HG02852 (cell line): ENCODE results near the gene PPP1R11.

Experiments used
- ATAC-seq: cut with Tn5 transposase; IDR thresholded peaks from one replicate; pipeline ENCODE4 v1.9.1; 2021; ENCODE audit warnings: mild to moderate bottlenecking, moderate library complexity; ENCODE audit not compliant: unreplicated experiment

Gene PPP1R11

DNA sequence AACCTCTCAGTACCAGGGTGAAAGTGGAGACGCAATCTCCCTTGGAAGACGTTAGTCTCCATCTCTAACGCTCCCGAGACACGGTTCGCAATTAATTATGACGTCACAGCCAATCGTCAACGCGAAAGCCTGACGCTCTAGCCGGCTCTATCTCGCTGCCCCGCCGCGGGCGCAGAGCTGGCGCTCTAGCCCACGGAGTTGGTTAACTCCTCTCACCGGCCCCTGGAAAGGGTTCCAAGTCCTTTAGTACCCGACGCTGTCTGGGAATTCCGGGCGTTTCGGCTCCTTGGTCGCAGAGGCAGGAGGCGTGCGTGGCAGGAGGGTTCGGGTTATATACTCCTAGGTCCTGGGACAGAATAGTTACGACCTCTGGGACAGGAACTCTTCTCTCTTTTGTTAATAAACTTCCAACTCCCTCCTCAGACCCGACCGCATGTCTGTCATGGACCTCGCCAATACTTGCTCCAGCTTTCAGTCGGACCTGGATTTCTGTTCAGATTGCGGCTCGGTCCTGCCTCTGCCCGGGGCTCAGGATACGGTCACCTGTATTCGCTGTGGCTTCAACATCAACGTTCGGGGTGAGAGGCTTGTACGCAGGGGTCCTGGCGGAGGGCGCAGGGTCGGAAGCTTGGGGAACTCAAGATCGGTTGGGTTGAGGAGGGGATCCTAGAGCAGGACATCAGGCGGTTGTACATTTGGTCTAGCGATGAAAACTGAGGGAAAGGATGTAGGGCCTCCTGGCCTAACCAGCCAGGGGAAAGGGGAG is 5.7 kb upstream of the PPP1R11 start, which contains the start of gene POLR1H:
Gene POLR1H (plus strand): TSS at position 174 of the 766 bp plus-strand sequence. CDS start 260 bp downstream, at position 434.
- ATAC-seq = peak; percentile 85

GRCh38 chr6:30061858-30062458 is 5.0 kb upstream of the PPP1R11 start:
- no peak for ATAC-seq

DNA sequence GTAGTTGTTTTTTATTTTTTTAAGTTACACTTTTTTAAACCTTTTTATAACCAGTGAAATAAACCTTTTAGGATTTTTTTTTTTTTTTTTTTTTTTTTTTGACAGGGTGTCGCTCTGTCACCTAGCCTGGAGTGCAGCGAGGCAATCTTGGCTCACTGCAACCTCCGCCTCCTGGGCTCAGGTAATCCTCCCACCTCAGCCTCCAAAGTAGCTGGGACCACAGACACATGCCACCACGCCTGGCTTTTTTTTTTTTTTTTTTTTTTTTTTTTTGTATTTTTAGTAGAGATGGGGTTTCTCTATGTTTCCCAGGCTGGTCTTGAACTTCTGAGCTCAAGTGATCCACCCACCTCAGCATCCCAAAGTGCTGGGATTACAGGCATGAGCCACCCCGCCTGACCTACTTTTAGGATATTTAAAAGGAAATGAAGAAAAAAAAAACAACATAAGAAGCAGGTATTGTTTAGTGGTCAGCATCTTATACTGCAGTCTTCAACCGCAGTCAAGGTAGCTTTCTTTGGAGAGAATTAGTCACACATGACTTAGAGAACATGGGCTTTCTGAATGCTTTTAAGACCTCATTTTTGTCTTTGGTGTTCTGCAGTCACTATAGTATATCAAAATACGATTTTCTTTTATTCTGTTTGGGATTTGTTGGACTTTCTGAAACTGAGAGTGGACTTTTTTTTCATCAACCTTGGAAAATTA is 4.4 kb upstream of the PPP1R11 start:
- ATAC-seq = no peak

- no peak for ATAC-seq
Observed at GRCh38 chr6:30063315-30063714, 3.7 kb upstream of the PPP1R11 start.

DNA sequence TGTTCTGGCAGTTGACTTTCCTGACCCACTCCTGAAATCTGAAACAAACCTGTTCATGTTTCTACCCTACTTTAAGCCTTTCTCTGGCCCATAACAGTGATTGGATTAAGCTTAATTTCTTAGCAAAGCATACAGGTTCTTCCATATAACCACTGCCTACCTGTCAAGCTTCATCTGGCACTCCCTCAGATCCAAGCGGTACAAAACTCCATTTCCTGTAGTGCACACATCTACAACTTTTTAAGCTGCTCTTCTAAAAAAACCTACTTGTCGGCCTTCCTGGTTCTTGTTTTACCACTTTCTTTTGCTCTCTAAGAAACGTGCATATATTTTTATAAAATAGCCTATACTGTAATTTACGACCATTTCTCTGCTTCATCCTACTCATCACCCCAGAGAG is 916 bp upstream of the PPP1R11 start:
- ATAC-seq = no peak

GRCh38 chr6:30067460-30068139 is 602 bp downstream of the PPP1R11 start:
- ATAC-seq = no peak

GRCh38 chr6:30071081-30071818 is 4.3 kb downstream of the PPP1R11 start:
- ATAC-seq = no peak

DNA sequence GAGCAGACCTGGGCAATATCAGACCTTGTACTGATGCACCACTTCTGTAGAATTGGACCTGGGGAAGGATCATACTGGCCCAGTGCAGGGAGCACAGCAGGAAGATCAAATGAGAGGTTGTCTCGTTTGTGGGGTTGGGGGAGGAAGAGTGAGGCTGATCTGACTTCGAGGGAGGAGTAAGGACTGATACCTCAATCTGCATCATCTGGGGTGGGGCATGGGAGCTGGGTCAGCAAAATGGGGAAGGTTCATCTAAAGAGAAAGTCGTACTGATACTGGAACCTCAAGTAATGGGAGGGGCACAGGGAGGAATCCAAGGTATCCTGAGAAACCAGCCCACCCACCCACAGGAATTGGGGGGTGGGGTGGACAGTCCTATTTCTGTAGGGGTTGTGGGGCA is 4.9 kb downstream of the PPP1R11 start:
- ATAC-seq = no peak

- ATAC-seq = no peak
Observed at GRCh38 chr6:30073489-30074235, 6.7 kb downstream of the PPP1R11 start.

DNA sequence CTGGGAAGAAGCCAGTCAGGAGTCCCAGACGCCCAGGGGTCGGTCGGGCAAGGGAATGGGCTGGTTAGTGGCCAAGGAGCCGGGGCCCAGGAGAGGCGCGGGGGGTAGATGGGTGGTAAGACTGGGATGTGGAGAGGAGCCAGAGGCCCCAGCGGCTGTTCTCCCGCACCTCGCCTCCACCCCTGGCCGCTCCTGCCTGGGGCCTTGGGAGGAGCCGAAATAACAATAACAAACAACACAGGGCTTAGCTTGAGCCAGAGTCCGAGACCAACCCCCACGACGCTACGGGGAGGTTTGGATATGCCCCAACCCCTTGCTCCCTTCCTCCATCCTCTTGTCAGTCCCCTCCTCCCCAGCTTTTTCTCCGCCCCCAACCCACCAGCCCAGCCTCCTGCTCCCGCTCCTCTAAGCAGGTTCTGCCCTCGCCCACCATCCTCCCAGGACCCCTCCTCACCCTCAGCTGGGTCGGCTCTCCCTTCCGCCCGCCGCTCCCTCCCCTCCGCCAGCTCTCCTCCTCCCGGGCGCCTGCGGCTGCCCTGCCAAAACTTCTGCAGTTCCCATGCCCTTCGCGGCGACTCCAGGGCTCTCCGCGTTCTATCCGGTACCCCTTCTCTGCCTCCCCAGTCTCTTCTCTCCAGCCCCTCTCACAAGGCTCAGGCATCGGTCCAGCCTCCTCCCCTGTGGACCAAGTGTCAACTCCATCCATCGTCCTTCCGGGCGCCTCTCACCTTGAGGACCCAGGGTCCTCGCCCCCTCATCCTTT is 7.5 kb downstream of the PPP1R11 start:
- ATAC-seq = no peak

- no peak for ATAC-seq
Observed at GRCh38 chr6:30075094-30075789, 8.2 kb downstream of the PPP1R11 start, which contains the start of gene RNF39. TSS of gene RNF39 (minus strand) at chr6:30075769. CDS start at chr6:30075585, 184 bp downstream.

- ATAC-seq = no peak
Observed at GRCh38 chr6:30075790-30076732, 9.1 kb downstream of the PPP1R11 start.

DNA sequence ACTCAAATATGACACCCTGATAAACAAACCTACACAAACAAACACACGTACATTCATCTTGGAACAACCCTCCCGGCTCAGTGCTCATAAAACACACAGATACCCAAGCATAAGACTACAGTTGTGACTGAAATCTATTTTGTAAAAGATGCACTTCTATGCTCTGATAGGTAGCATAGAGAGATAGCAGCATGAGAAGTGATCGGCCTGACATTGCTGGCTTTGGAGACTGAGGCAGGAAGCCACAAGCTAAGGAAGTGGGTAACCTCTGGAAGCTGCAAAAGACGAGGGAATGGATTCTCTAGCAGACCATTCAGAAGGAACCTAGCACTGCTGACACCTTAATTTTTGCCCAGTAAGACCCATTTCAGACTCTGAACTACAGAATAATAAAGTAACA is 10.2 kb downstream of the PPP1R11 start:
- ATAC-seq = no peak

- ATAC-seq = no peak
Observed at GRCh38 chr6:30087876-30088275, 20.9 kb downstream of the PPP1R11 start.

GRCh38 chr6:30091577-30092381 is 24.8 kb downstream of the PPP1R11 start:
- ATAC-seq = no peak

- ATAC-seq = no peak
Observed at GRCh38 chr6:30092852-30093543, 26.0 kb downstream of the PPP1R11 start.
